ENCODE data around the gene TMA7B.

Gene TMA7B

DNA sequence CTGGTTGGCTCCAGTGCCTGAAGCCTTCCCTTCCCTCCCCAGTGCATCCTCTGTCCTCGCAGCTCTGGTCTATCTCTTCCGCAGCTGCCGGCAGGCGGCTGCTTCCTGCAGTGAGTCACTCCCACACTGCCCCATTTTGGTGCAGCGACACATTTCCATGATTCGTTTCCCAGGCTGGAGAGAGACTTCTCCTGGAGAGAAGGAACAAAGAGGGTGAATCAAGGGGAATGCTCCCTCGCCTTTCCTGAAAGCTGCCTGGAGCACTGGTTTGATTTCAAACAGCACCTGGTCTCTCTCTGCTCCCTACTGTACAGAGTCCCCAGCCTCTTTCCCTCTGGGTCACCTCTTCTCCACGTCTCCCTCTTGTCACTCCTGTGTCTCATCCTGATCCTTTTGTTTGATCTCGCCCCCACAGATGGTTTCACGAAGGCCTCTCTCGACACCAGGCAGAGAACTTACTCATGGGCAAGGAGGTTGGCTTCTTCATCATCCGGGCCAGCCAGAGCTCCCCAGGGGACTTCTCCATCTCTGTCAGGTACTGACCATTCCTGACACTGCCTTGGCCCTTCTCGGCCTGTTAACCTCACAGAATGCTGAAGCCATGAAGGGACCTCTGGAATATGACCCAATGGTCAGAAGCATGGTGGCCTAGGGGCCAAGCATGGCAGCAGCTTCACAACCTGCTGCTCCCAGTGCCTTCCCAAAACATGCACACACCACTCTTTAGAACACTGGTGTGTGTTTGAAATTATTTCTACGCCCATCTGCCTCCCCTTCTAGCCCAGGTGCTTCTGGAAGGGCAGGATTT is at the start of gene TMA7B:
Gene TMA7B, plus strand, starts transcription at position 758 of the 808 bp plus-strand sequence. CDS start 3,978 bp downstream, outside the sequence.
- Mint-ChIP-seq H3K9me3 (no peaks in the 10 kb centered on the region), H3K4me1 (peaks cover 85% of the 10 kb centered on the region), H3K4me3 (peak within 1 kb of the TSS; percentile 55), H3K27ac (peak within 1 kb of the TSS; percentile 72), H3K27me3 (no peaks in the 10 kb centered on the region), H3K36me3 (ENCODE audit: low read depth) (peaks cover 69% of the 10 kb centered on the region)
- ATAC-seq (no peak), DNase-seq (peak; percentile 35)

GRCh38 chr22:39910876-39911613 is 49.2 kb upstream of the TMA7B start:
- Mint-ChIP-seq H3K27me3 (no peaks in the 10 kb centered on the region), H3K9me3 (peaks cover 4% of the 10 kb centered on the region), H3K36me3 (ENCODE audit: low read depth) (peaks cover 3% of the 10 kb centered on the region), H3K4me1 (peaks cover 89% of the 10 kb centered on the region), H3K27ac (peak overlapping the region; percentile 93), H3K4me3 (peak overlapping the region; percentile 87)
- DNase-seq = no peak
- ATAC-seq = no peak

GRCh38 chr22:39913321-39913720 is 46.9 kb upstream of the TMA7B start:
- Mint-ChIP-seq H3K27me3 (no peaks in the 10 kb centered on the region), H3K9me3 (peaks cover 4% of the 10 kb centered on the region), H3K4me3 (peak overlapping the region; percentile 87), H3K4me1 (peaks cover 98% of the 10 kb centered on the region), H3K27ac (peak overlapping the region; percentile 93), H3K36me3 (ENCODE audit: low read depth) (peaks cover 6% of the 10 kb centered on the region)
- ATAC-seq (no peak), DNase-seq (no peak)

- ATAC-seq (no peak), DNase-seq (no peak)
- Mint-ChIP-seq H3K27me3 (no peaks in the 10 kb centered on the region), H3K4me3 (peak overlapping the region; percentile 87), H3K9me3 (peaks cover 4% of the 10 kb centered on the region), H3K36me3 (ENCODE audit: low read depth) (peaks cover 6% of the 10 kb centered on the region), H3K27ac (peak overlapping the region; percentile 93), H3K4me1 (peaks cover 98% of the 10 kb centered on the region)
These were observed 46.3 kb upstream of the TMA7B start for GRCh38 chr22:39913886-39914285.

- no peak for DNase-seq
- ATAC-seq = no peak
- Mint-ChIP-seq H3K9me3 (peaks cover 4% of the 10 kb centered on the region), H3K4me1 (peaks cover 96% of the 10 kb centered on the region), H3K36me3 (ENCODE audit: low read depth) (peaks cover 6% of the 10 kb centered on the region), H3K27me3 (no peaks in the 10 kb centered on the region), H3K4me3 (peak overlapping the region; percentile 87), H3K27ac (peak overlapping the region; percentile 93)
These were observed 45.6 kb upstream of the TMA7B start for GRCh38 chr22:39914584-39914983.

DNA sequence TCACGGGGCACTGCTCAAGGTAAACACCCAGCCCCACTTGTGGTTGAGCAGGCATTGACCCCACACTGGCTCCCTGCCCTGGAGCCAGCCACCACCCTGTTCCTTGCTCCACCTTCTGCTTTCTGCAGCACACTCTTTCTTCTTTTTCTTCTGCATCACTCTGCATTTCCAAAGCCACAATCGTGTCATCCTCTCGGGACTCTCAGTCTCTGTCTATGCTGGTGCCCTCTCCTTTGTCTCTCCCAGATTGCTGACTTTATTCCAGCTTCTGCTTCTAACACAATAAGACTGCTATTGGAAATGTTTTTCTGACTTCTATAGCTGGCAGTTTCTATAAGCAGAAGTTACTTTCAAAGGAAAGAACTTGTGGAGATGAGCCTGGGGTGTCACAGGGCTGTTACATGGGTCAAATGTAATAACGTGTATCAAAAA is 44.9 kb upstream of the TMA7B start:
- ATAC-seq = no peak
- H3K36me3 Mint-ChIP-seq (ENCODE audit: low read depth) = peaks cover 2% of the 10 kb centered on the region
- H3K9me3 Mint-ChIP-seq = no peaks in the 10 kb centered on the region
- no peaks in the 10 kb centered on the region for H3K27me3 Mint-ChIP-seq
- peaks cover 96% of the 10 kb centered on the region for H3K4me1 Mint-ChIP-seq
- H3K4me3 Mint-ChIP-seq = peak overlapping the region; percentile 87
- DNase-seq = no peak
- H3K27ac Mint-ChIP-seq = peak overlapping the region; percentile 93

DNA sequence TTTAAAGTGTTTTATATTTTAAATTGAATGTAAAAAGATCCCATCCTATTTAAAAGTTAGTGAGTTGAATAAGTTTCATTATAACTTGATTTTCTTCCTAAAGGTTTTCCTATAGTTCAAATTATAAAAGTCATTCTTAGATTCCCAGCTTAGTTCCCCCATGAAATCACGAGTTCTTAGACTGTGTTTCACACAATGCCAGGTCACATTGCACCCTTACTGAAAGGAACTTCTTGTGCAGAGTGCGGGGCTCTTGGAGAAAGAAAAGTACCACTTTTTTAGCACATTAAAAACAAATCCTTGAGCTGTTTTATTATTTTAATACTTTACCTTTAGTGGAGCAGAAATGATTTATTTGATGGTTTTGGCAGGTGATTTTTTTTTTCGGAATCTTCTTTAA is 43.7 kb upstream of the TMA7B start:
- no peak for ATAC-seq

DNA sequence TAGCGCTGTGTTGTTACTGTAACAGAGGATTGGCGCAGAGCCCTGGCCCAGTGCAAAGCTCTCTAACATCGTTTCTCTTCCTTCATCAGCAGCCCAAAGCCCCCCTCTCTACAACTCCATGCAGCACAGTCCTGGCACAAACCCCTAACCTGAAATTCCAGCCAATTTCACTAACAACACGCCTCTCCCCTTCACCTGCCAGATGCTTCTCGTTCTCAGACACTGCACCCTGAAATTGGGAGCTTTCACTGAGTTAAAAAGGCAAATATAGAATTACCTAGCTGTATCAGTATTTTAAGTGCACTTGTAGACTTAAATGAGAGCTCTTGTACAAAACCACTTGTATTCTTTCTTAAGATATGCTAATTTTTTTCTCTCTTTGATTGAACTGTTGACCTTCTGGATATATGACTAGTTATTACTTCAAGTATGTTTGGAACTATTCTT is 43.0 kb upstream of the TMA7B start:
- H3K36me3 Mint-ChIP-seq (ENCODE audit: low read depth) = peaks cover 2% of the 10 kb centered on the region
- DNase-seq (no peak), ATAC-seq (no peak)
- H3K9me3 Mint-ChIP-seq = no peaks in the 10 kb centered on the region
- H3K4me3 Mint-ChIP-seq = peak overlapping the region; percentile 76
- no peaks in the 10 kb centered on the region for H3K27me3 Mint-ChIP-seq
- H3K4me1 Mint-ChIP-seq = peaks cover 95% of the 10 kb centered on the region
- peak overlapping the region; percentile 90 for H3K27ac Mint-ChIP-seq

More for the DNA sequence above, 43.7 kb upstream of the TMA7B start:
- no peaks in the 10 kb centered on the region for H3K27me3 Mint-ChIP-seq
- H3K4me3 Mint-ChIP-seq = peak overlapping the region; percentile 87
- DNase-seq = no peak
- H3K4me1 Mint-ChIP-seq = peaks cover 96% of the 10 kb centered on the region
- no peaks in the 10 kb centered on the region for H3K9me3 Mint-ChIP-seq
- peaks cover 2% of the 10 kb centered on the region for H3K36me3 Mint-ChIP-seq (ENCODE audit: low read depth)
- H3K27ac Mint-ChIP-seq = peak overlapping the region; percentile 93

- no peaks in the 10 kb centered on the region for H3K27me3 Mint-ChIP-seq
- ATAC-seq (no peak), DNase-seq (no peak)
- H3K9me3 Mint-ChIP-seq = no peaks in the 10 kb centered on the region
- H3K4me1 Mint-ChIP-seq = peaks cover 94% of the 10 kb centered on the region
- H3K36me3 Mint-ChIP-seq (ENCODE audit: low read depth) = peaks cover 2% of the 10 kb centered on the region
- H3K4me3 Mint-ChIP-seq = peak overlapping the region; percentile 76
- peak overlapping the region; percentile 90 for H3K27ac Mint-ChIP-seq
These were observed 42.3 kb upstream of the TMA7B start for GRCh38 chr22:39917776-39918495.

GRCh38 chr22:39920134-39920743 is 40.0 kb upstream of the TMA7B start:
- Mint-ChIP-seq H3K36me3 (ENCODE audit: low read depth) (peaks cover 5% of the 10 kb centered on the region), H3K27me3 (no peaks in the 10 kb centered on the region), H3K9me3 (no peaks in the 10 kb centered on the region), H3K4me3 (peak overlapping the region; percentile 63), H3K27ac (peak overlapping the region; percentile 91), H3K4me1 (peaks cover 95% of the 10 kb centered on the region)
- DNase-seq = peak; percentile 67
- peak; percentile 79 for ATAC-seq

- ATAC-seq (no peak), DNase-seq (no peak)
- Mint-ChIP-seq H3K9me3 (no peaks in the 10 kb centered on the region), H3K4me3 (no peak overlapping the region), H3K4me1 (peaks cover 74% of the 10 kb centered on the region), H3K27ac (no peak overlapping the region), H3K36me3 (ENCODE audit: low read depth) (peaks cover 15% of the 10 kb centered on the region), H3K27me3 (no peaks in the 10 kb centered on the region)
These were observed 36.5 kb upstream of the TMA7B start for GRCh38 chr22:39923696-39924095.

DNA sequence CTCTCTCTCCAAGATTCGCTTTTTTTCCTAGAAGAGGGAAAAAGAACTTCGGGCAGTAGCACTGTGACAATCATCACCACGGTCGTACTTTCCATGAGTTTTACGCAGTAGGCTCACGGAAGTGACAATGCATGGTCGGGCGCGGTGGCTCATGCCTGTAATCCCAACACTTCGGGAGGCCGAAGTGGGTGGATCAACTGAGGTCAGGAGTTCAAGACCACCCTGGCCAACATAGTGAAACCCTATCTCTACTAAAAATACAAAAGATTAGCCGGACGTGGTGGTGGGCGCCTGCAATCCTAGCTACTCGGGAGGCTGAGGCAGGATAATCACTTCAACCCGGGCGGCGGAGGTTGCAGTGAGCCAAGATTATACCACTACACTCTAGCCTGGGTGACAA is 35.9 kb upstream of the TMA7B start:
- Mint-ChIP-seq H3K4me3 (no peak overlapping the region), H3K27me3 (no peaks in the 10 kb centered on the region), H3K36me3 (ENCODE audit: low read depth) (peaks cover 15% of the 10 kb centered on the region), H3K27ac (no peak overlapping the region), H3K4me1 (peaks cover 70% of the 10 kb centered on the region), H3K9me3 (no peaks in the 10 kb centered on the region)
- ATAC-seq (no peak), DNase-seq (no peak)

DNA sequence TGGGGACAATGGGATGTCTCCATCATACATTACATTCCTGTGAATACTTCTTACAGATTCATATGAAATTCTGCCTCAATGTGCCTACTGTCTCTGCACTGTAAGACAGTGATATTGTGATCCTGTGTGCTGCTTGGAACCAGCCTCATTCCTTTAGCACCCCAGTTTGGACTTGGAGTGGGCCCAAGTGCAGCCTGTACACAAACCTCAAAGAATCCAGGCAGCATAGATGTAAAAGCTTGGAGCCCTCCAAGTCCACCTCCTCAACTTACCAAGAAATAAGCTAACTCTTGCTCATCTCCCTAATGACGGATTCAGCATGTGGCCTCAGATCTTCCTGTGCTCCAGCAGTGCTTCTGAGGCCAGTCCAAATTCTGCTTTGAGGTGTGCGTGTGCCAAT is 34.9 kb upstream of the TMA7B start:
- Mint-ChIP-seq H3K4me1 (peaks cover 60% of the 10 kb centered on the region), H3K4me3 (no peak overlapping the region), H3K27ac (no peak overlapping the region), H3K36me3 (ENCODE audit: low read depth) (peaks cover 15% of the 10 kb centered on the region), H3K27me3 (no peaks in the 10 kb centered on the region), H3K9me3 (no peaks in the 10 kb centered on the region)
- ATAC-seq (no peak), DNase-seq (no peak)

All from activated naive CD8-positive, alpha-beta T cell treated with anti-CD3 and anti-CD28 coated beads, Interleukin-2, amount 50 U/mL, for 24 hours (primary cell).